PC-3 (cell line): ENCODE results near the gene EPHB2. TPM values are rescaled to one million over a fixed set of nuclear protein-coding genes. Genes with fewer than 3 reads are reported as not detected.

Source experiments
- ATAC-seq: fragments of 200-7000 bp; cut with Tn5 transposase; 2 replicates; pipeline ENCODE4 v1.9.1; 2020; ENCODE audit warnings: mild to moderate bottlenecking, moderate library complexity
- BruUV-seq: library from RNA; stranded (reverse); fragments of 400-500 nt; replicated peaks from 2 replicates; lab custom pipeline; 2021; lab: Mats Ljungman, UMichigan
- CTCF ChIA-PET: fragments of 300-600 bp; sonication (Branson Sonifier 250); formaldehyde crosslinking; loops from one replicate; lab custom pipeline; 2022; ENCODE audit warnings: antibody characterized with exemption; lab: Charles Lee
- POLR2A ChIA-PET: fragments of 300-600 bp; sonication (Branson Sonifier 250); formaldehyde crosslinking; loops from one replicate; lab custom pipeline; 2022; ENCODE audit warnings: antibody characterized with exemption; ENCODE audit not compliant: unreplicated experiment; lab: Charles Lee
- DNase-seq: peaks from one replicate; pipeline ENCODE4 v3.0.0-alpha.2; 2015
- H2AFZ ChIP-seq: fragments of 300-600 bp; sonication (generic); 2 replicates; pipeline ENCODE4 v1.6.0; 2016; ENCODE audit warnings: antibody characterized with exemption, low read length
- H3F3A ChIP-seq: fragments of 300-600 bp; sonication (generic); one replicate; pipeline ENCODE4 v1.6.0; 2017; ENCODE audit warnings: antibody characterized with exemption, low read length, control low read depth, mild to moderate bottlenecking; ENCODE audit not compliant: unreplicated experiment
- H3K27ac ChIP-seq: fragments of 300-600 bp; sonication (generic); 2 replicates; pipeline ENCODE4 v1.5.1; 2016; ENCODE audit warnings: mild to moderate bottlenecking, low read length
- H3K27me3 ChIP-seq: fragments of 300-600 bp; sonication (generic); 2 replicates; pipeline ENCODE4 v1.6.1; 2016; ENCODE audit warnings: low read length, mixed read lengths
- H3K36me3 ChIP-seq: fragments of 300-600 bp; sonication (generic); 2 replicates; pipeline ENCODE4 v1.6.1; 2016; ENCODE audit warnings: low read depth, mixed run types, low read length, mixed read lengths
- H3K4me1 ChIP-seq: fragments of 300-600 bp; sonication (generic); 2 replicates; pipeline ENCODE4 v1.5.1; 2016; ENCODE audit warnings: low read length; ENCODE audit not compliant: insufficient read depth
- H3K4me2 ChIP-seq: fragments of 300-600 bp; sonication (generic); 2 replicates; pipeline ENCODE4 v1.6.0; 2016; ENCODE audit warnings: low read length
- H3K4me3 ChIP-seq: fragments of 300-600 bp; sonication (generic); 2 replicates; pipeline ENCODE4 v1.5.1; 2016; ENCODE audit warnings: mild to moderate bottlenecking, low read length, mixed read lengths
- H3K79me2 ChIP-seq: fragments of 300-600 bp; sonication (generic); 2 replicates; pipeline ENCODE4 v1.6.1; 2017; ENCODE audit warnings: low read length, mixed read lengths
- H3K9ac ChIP-seq: fragments of 300-600 bp; sonication (generic); 2 replicates; pipeline ENCODE4 v1.6.0; 2016; ENCODE audit warnings: mild to moderate bottlenecking, low read length
- H3K9me2 ChIP-seq: fragments of 300-600 bp; sonication (generic); replicated peaks from 2 replicates; pipeline ENCODE4 v1.6.1; 2016; ENCODE audit warnings: mixed run types, low read length, mixed read lengths
- H3K9me3 ChIP-seq: fragments of 300-600 bp; sonication (generic); 2 replicates; pipeline ENCODE4 v1.6.1; 2016; ENCODE audit warnings: low read length, mixed read lengths
- H4K20me1 ChIP-seq: fragments of 300-600 bp; sonication (generic); 2 replicates; pipeline ENCODE4 v1.6.1; 2016; ENCODE audit warnings: low read length, mixed read lengths
- CTCF ChIP-seq: fragments of 300-600 bp; sonication (generic); conservative IDR thresholded peaks from 2 replicates; pipeline ENCODE4 v1.5.1; 2017; ENCODE audit warnings: antibody characterized with exemption, low read depth, mild to moderate bottlenecking, low read length
- EZH2 ChIP-seq: fragments of 300-600 bp; sonication (generic); IDR thresholded peaks from one replicate; pipeline ENCODE4 v1.6.1; 2017; ENCODE audit warnings: antibody characterized with exemption, mild to moderate bottlenecking, low read length; ENCODE audit not compliant: unreplicated experiment
- EZH2phosphoT487 ChIP-seq: fragments of 300-600 bp; sonication (generic); IDR thresholded peaks from 2 replicates; pipeline ENCODE4 v1.6.1; 2018; ENCODE audit warnings: mild to moderate bottlenecking, antibody characterized with exemption, low read length, borderline replicate concordance
- intact Hi-C: fragments of 100-400 bp; cut with micrococcal nuclease; formaldehyde crosslinking; loops from 2 replicates; pipeline ENCODE4 v1.9.0; 2023
- total RNA-seq: library from RNA; depleted of rRNA; stranded (reverse); fragments of >200 nt; gene quantifications from 2 replicates; pipeline ENCODE4 v1.2.3, GENCODE V29; 2014

EPHB2 gene
- total RNA-seq, 1 experiment from 2014 or later = 23.2 TPM

GRCh38 chr1:22877112-22877915 is 166.7 kb downstream of the EPHB2 start:
- ATAC-seq = no peak
- TF ChIP-seq EZH2 (no peak), EZH2phosphoT487 (no peak), CTCF (no peak)
- Histone ChIP-seq H3K36me3 (no peaks in the 10 kb centered on the region), H3K4me3 (no peak overlapping the region), H3K9me3 (no peaks in the 10 kb centered on the region), H3K4me2 (no peak overlapping the region), H4K20me1 (no peaks in the 10 kb centered on the region), H3F3A (no peaks in the 10 kb centered on the region), H2AFZ (no peak overlapping the region), H3K27ac (no peak overlapping the region), H3K9ac (no peak overlapping the region), H3K27me3 (no peaks in the 10 kb centered on the region), H3K79me2 (no peaks in the 10 kb centered on the region), H3K4me1 (peaks cover 3% of the 10 kb centered on the region; the same call in 1 of the 2 replicates), H3K9me2 (no peaks in the 10 kb centered on the region)
- DNase-seq = no peak
- BruUV-seq = no TSS peak
- intact Hi-C loops = no loop called here
- ChIA-PET CTCF (interaction anchor here (0.6 kb wide), 1 partner anchor 724 kb away, joined by 3 read pairs; no protein-coding TSS in a partner anchor), POLR2A (no interaction called here)

DNA sequence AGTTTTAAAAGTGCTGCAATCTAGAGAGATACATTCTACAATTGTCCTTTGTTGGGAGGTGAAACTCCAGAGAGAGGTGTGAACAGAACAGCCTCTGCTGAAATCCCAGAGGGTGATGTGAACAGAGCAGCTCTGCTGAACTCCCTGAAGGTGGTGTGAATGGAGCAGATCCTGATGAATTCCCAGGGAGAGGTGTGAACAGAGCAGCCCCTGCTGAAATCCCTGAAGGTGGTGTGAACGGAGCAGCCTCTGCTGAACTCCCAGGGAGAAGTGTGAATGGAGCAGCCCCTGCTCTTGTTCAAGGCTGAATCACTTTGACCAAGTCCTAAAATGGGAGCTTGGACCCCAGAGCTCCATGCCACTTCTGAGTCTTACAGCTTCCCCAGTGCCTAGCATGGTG is 167.3 kb downstream of the EPHB2 start:
- peaks cover 3% of the 10 kb centered on the region; the same call in 1 of the 2 replicates for H3K4me1 ChIP-seq
- H3K27ac ChIP-seq = no peak overlapping the region
- no peak overlapping the region for H3K4me3 ChIP-seq
- no peak for ATAC-seq
- H3K9me2 ChIP-seq = no peaks in the 10 kb centered on the region
- H3K27me3 ChIP-seq = no peaks in the 10 kb centered on the region
- CTCF ChIA-PET = interaction anchor here (0.6 kb wide), 1 partner anchor 856 kb away, joined by 3 read pairs; no protein-coding TSS in a partner anchor
- no peaks in the 10 kb centered on the region for H3K79me2 ChIP-seq
- H3K4me2 ChIP-seq = no peak overlapping the region
- DNase-seq = no peak
- POLR2A ChIA-PET = no interaction called here
- intact Hi-C loops = no loop called here
- no peaks in the 10 kb centered on the region for H3F3A ChIP-seq
- no peaks in the 10 kb centered on the region for H3K9me3 ChIP-seq
- H3K36me3 ChIP-seq = no peaks in the 10 kb centered on the region
- BruUV-seq = no TSS peak
- no peak overlapping the region for H3K9ac ChIP-seq
- TF ChIP-seq EZH2 = no peak
- TF ChIP-seq EZH2phosphoT487 = no peak
- no peak for TF ChIP-seq CTCF
- H2AFZ ChIP-seq = no peak overlapping the region
- H4K20me1 ChIP-seq = no peaks in the 10 kb centered on the region

- ChIA-PET POLR2A (no interaction called here), CTCF (interaction anchor here (0.6 kb wide), 1 partner anchor 856 kb away, joined by 3 read pairs; no protein-coding TSS in a partner anchor)
- H2AFZ ChIP-seq = no peak overlapping the region
- H3K4me3 ChIP-seq = no peak overlapping the region
- no peak overlapping the region for H3K27ac ChIP-seq
- TF ChIP-seq CTCF (no peak), EZH2phosphoT487 (no peak), EZH2 (no peak)
- ATAC-seq (no peak), DNase-seq (no peak)
- no peaks in the 10 kb centered on the region for H3K9me2 ChIP-seq
- H3K36me3 ChIP-seq = no peaks in the 10 kb centered on the region
- no peaks in the 10 kb centered on the region for H3K9me3 ChIP-seq
- intact Hi-C loops = no loop called here
- H3K9ac ChIP-seq = no peak overlapping the region
- H3K79me2 ChIP-seq = no peaks in the 10 kb centered on the region
- H3K4me1 ChIP-seq = peaks cover 3% of the 10 kb centered on the region; the same call in 1 of the 2 replicates
- no peak overlapping the region for H3K4me2 ChIP-seq
- BruUV-seq = no TSS peak
- no peaks in the 10 kb centered on the region for H3F3A ChIP-seq
- no peaks in the 10 kb centered on the region for H4K20me1 ChIP-seq
- no peaks in the 10 kb centered on the region for H3K27me3 ChIP-seq
Measured at GRCh38 chr1:22878626-22879025, 168.0 kb downstream of the EPHB2 start.
